Prostate gland (tissue), 2 donors: ENCODE data around the gene NAT14. TPM values are rescaled to one million over a fixed set of nuclear protein-coding genes. Genes with fewer than 3 reads are reported as not detected.
A peak's percentile ranks its signal among the peaks of the same experiment; 100 is the strongest.

Experiments
- DNase-seq: peaks from one replicate; pipeline ENCODE4 v3.0.0-alpha.2; 2019; ENCODE audit warnings: low spot score
- H3K27ac ChIP-seq, 2 donors: fragments of 200-600 bp; sonication (generic); 2 replicates each; pipeline ENCODE4 v1.5.1; 2017 to 2019
- H3K27me3 ChIP-seq: fragments of 200-600 bp; sonication (generic); replicated peaks from 2 replicates; pipeline ENCODE4 v1.5.1; 2019; ENCODE audit not compliant: insufficient read depth
- H3K36me3 ChIP-seq, 2 donors: fragments of 200-600 bp; sonication (generic); 1 replicate in 1 of 2; 2 replicates in 1 of 2; pipeline versions ENCODE4 v1.5.1 to v1.8.1; 2017 to 2019
- H3K4me1 ChIP-seq: fragments of 200-600 bp; sonication (generic); replicated peaks from 2 replicates; pipeline ENCODE4 v1.5.1; 2019
- H3K4me3 ChIP-seq, 2 donors: fragments of 200-600 bp; sonication (generic); 2 replicates each; pipeline ENCODE4 v1.5.1; 2017 to 2019
- H3K9me3 ChIP-seq: fragments of 200-600 bp; sonication (generic); 2 replicates; pipeline ENCODE4 v1.5.1; 2017
- POLR2A ChIP-seq: fragments of 450-650 bp; IDR thresholded peaks from one replicate; pipeline ENCODE4 v1.6.1; 2016; ENCODE audit warnings: antibody characterized with exemption, mild to moderate bottlenecking
- POLR2AphosphoS5 ChIP-seq: sonication (generic); formaldehyde crosslinking; IDR thresholded peaks from one replicate; pipeline ENCODE4 v1.6.1; 2017; ENCODE audit warnings: antibody characterized with exemption
- WGBS: methylation state at CpG from one replicate; pipeline ENCODE4 v1.1.5; 2018; 5-methylcytosine and 5-hydroxymethylcytosine counted together
- intact Hi-C: fragments of 100-400 bp; cut with DNase I; formaldehyde crosslinking; loops from one replicate; pipeline ENCODE4 v1.14.2; 2022
- total RNA-seq, 2 donors: library from RNA; depleted of rRNA; stranded (reverse); fragments of >200 nt; gene quantifications; one replicate each; pipeline ENCODE4 v1.1.0, GENCODE V29; 2016
- TF ChIP-seq, protein P1 (sequence below), 4 experiments: fragments of 200-600 bp in 2 of 4; fragments of 450-650 bp in 2 of 4; sonication (generic) in 2 of 4; IDR thresholded peaks; 1 replicate in 3 of 4; 2 replicates in 1 of 4; pipeline ENCODE4 v1.5.1; 2016 to 2019; ENCODE audit warnings: antibody characterized with exemption in 4 of 4, mild to moderate bottlenecking in 2 of 4, moderate library complexity in 2 of 4

NAT14 gene
- total RNA-seq, 2 donors from 2014 or later: 10.8 to 19.8 TPM

DNA sequence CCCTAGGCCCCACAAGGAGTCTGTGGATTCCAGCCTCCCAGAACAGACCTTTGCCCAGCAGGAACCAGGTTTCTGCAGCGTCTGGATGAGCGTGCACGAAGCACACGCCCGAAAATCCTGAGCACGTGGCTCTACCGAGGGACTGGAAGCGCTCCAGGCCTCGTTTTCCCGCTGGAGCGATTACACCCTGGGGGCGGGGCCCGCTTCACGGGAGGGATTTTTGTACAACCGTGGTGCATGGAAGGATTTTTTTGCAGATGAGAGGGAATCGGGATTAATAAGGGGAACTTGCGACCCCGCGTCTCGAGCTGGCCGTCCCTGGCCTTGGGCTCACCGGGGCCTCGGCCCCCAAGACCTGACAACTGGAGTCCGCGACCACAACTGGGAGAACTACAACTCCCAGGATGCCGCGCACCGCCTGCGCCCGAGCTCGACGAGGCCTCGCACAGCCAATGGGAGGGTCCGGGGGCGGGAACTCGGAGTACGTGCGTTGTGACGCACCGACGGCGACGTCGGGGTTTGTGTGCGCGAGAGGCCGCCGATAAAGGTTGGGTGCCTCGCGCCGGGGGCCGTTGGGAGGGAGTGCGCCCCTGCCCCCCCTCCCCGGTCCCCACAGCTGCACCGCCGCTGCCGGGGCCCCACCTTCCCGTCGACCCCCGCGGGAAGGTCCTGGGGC, 8.8 kb upstream of the NAT14 start, which contains the start of gene ZNF628:
Gene ZNF628 (plus strand): TSS at position 518 of the 676 bp plus-strand sequence. CDS start 3,294 bp downstream, outside the sequence.
- peak within 1 kb of the TSS; percentile 98 for H3K27ac ChIP-seq
- intact Hi-C loops: no loop called here
- TF ChIP-seq POLR2AphosphoS5 (peak; percentile 89), POLR2A (peak; percentile 63)
- TF ChIP-seq, protein P1, sequence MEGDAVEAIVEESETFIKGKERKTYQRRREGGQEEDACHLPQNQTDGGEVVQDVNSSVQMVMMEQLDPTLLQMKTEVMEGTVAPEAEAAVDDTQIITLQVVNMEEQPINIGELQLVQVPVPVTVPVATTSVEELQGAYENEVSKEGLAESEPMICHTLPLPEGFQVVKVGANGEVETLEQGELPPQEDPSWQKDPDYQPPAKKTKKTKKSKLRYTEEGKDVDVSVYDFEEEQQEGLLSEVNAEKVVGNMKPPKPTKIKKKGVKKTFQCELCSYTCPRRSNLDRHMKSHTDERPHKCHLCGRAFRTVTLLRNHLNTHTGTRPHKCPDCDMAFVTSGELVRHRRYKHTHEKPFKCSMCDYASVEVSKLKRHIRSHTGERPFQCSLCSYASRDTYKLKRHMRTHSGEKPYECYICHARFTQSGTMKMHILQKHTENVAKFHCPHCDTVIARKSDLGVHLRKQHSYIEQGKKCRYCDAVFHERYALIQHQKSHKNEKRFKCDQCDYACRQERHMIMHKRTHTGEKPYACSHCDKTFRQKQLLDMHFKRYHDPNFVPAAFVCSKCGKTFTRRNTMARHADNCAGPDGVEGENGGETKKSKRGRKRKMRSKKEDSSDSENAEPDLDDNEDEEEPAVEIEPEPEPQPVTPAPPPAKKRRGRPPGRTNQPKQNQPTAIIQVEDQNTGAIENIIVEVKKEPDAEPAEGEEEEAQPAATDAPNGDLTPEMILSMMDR (IDR thresholded peaks at IDR 0.05): no peak
- no peaks in the 10 kb centered on the region for H3K27me3 ChIP-seq
- peak within 1 kb of the TSS; percentile 61 to 74 for H3K4me3 ChIP-seq
- WGBS: under 1% methylated on average over 51 of the region's 61 CpGs
- H3K9me3 ChIP-seq: no peaks in the 10 kb centered on the region
- H3K4me1 ChIP-seq: no peaks in the 10 kb centered on the region
- no peaks in the 10 kb centered on the region for H3K36me3 ChIP-seq
- peak; percentile 98 for DNase-seq

DNA sequence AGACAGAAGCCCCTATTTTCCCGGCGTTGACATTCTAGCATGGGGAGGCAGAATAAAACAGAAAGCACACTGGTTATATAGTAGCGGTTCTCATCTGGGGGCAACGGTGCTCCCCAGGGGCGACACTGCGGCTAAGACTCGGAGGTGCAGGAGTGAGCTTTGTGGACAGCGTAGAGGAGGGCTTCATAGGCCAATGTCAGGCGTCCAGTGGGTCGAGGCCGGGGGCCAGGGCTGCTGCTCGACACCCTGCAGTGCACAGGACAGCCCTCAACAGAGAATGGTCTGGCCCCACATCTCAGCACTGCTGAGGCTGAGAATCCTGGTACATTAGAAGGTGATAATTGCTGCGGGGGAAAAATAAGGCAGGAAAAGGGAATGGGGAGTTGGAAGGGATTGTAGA, 7.1 kb upstream of the NAT14 start:
- no peaks in the 10 kb centered on the region for H3K4me1 ChIP-seq
- intact Hi-C loops: no loop called here
- DNase-seq: no peak
- 84% methylated on average over 13 of the region's 13 CpGs for WGBS
- peaks cover 0 to under 1% of the 10 kb centered on the region in 2 donors for H3K36me3 ChIP-seq
- H3K27ac ChIP-seq: no peak overlapping the region
- H3K4me3 ChIP-seq: no peak overlapping the region
- no peaks in the 10 kb centered on the region for H3K27me3 ChIP-seq
- no peaks in the 10 kb centered on the region for H3K9me3 ChIP-seq
- TF ChIP-seq, protein P1 (IDR thresholded peaks at IDR 0.05): no peak
- no peak for TF ChIP-seq POLR2AphosphoS5
- TF ChIP-seq POLR2A: no peak

DNA sequence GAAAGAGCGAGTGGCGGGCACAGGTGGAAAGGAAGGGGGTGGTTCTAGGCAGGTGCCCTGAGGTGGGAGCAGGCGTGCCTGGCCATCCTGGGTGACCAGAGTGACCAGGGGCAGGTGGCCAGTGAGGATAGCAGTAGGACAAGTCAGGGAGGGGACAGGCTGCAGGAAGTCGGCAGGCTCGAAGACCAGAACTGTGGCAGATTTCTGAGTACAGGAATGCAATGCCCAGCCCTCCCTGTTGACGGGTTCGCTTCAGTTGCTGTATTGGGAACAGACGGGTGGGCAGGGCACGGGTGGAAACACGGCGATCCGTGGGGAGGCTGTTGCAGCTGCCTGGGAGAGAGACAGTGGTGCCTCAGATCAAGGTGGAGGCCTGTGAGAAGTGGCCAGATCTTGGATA, 6.6 kb upstream of the NAT14 start:
- H3K27me3 ChIP-seq: no peaks in the 10 kb centered on the region
- H3K36me3 ChIP-seq: peaks cover 0 to 5% of the 10 kb centered on the region in 2 donors
- no peak overlapping the region for H3K4me3 ChIP-seq
- H3K27ac ChIP-seq: no peak overlapping the region
- 85% methylated on average over 12 of the region's 12 CpGs for WGBS
- no peak for DNase-seq
- intact Hi-C loops: no loop called here
- H3K9me3 ChIP-seq: no peaks in the 10 kb centered on the region
- no peaks in the 10 kb centered on the region for H3K4me1 ChIP-seq
- TF ChIP-seq POLR2AphosphoS5 (no peak), POLR2A (no peak)
- TF ChIP-seq, protein P1 (IDR thresholded peaks at IDR 0.05): no peak

DNA sequence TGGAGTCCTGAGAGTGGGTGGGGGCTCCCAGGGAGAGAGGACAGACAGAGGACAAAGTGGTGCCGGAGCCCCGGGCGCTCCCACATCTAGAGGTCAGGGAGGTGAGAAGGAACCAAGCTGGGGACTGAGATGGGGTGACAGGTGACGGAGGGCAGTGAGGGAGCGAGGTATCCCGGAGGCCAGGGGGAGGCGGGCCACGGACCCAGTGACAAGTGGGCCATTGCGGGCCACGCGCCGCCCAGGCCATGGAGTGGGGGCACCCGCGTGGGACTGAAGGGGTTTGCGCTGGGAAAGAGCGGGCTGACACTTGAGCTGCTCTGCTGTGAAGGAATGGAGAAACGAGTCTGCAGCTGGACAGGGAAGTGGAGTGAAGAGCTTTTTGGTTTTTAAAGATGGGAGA, 5.9 kb upstream of the NAT14 start:
- H3K27me3 ChIP-seq: no peaks in the 10 kb centered on the region
- no peak for DNase-seq
- intact Hi-C loops: no loop called here
- 88% methylated on average over 17 of the region's 17 CpGs for WGBS
- no peaks in the 10 kb centered on the region for H3K4me1 ChIP-seq
- no peak overlapping the region for H3K27ac ChIP-seq
- H3K4me3 ChIP-seq: no peak overlapping the region
- TF ChIP-seq, protein P1 (IDR thresholded peaks at IDR 0.05): no peak
- TF ChIP-seq POLR2AphosphoS5 (no peak), POLR2A (no peak)
- no peaks in the 10 kb centered on the region for H3K9me3 ChIP-seq
- peaks cover 0 to 5% of the 10 kb centered on the region in 2 donors for H3K36me3 ChIP-seq
